Hematopoietic multipotent progenitor cell treated with erythropoietin and hydrocortisone succinate and interleukin-3 and kit ligand, for 15 days (in vitro differentiated cells): ENCODE data around the gene DDHD1.

ENCODE experiments used
- DNase-seq: peaks from one replicate; pipeline ENCODE4 v3.0.0-alpha.2; 2015; ENCODE audit warnings: low spot score

Gene DDHD1

DNA sequence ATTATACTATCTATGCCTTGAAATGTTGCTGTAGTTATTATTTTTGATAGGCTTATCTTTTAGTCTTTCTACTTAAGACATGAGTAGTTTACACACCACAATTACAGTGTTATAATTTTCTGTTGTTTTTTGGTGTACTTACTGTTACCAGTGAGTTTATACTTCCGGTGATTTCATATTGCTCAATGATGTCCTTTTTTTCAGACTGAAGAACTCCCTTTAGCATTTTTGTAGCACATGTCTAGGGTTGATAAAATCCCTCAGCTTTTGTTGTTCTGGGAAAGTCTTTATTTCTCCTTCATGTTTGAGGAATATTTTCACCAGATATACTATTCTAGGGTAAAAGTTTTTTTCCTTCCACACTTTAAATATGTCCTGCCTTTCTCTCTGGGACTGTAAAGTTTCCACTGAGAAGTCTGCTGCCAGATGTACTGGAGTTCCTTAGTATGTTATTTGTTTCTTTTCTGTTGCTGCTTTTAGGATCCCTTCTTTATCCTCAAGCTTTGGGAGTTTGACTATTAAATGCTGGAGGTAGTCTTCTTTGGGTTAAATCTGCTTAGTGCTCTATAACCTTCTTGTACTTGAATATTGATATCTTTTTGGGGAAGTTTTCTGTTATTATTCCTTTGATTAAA is 160.8 kb downstream of the DDHD1 start:
- no peak for DNase-seq

DNA sequence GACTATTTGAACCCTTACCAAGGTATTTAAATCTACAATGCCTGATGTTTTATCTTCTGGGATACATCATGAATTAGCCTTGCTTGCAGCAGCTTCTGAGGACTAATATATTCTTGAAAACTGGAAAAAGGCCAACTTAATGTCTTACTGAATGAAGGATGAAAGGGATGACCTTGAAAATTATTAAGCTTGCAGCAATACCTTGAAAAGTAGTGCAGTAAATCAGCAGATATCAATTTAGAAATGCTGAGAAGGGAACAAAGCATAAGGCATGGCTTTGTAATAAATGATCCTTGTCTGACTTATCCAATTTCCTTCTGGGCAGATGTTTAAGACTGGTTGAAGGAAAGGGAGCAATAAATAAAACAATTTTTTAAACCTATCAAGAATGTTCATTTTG is 165.0 kb downstream of the DDHD1 start:
- DNase-seq = peak; percentile 24

DNA sequence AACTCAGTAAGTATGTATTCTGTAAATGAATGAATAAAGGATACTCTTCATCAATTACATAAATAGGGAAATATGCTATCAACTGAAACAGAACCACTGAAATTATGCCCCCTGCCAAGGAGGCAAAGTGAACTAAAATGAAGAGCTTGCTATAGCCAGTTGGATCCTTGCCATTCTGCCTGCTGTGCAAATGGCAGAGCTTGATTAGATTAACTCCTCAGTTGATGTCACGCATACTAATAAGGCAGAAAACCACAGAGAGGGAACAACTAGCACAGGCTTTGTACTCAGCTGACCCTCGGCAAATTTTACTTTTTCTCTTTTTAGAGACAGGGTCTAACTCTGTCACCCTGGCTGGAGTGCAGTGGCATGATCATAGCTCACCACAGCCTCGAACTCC is 165.6 kb downstream of the DDHD1 start:
- DNase-seq = peak; percentile 81

DNA sequence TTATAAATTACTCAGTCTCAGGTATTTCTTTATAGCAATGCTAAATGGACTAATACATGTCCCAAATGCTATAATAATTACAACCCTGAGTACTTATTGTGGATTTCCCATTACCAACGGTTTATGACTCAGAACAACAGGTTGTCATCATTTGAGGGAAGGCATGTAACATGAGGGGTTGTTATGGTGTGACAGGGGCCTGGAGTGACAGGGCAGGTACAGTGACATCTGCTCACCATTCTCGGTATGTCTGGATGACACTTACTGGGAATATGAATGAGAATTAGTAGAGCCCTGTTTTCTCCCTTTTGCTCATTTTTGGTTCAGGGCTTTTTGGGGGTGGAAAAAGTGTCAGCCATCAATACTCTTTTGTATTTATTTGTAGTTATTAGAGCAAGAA is 166.1 kb downstream of the DDHD1 start:
- DNase-seq = peak; percentile 32
